ENCODE measurements around the gene KRTAP5-2. TPM values are rescaled to one million over a fixed set of nuclear protein-coding genes. Genes with fewer than 3 reads are reported as not detected.

KRTAP5-2 gene
- total and polyA plus RNA-seq, 8 donors: not detected

GRCh38 chr11:1559111-1559951 lies 38.8 kb downstream of the KRTAP5-2 start:
- TF ChIP-seq, protein P1, sequence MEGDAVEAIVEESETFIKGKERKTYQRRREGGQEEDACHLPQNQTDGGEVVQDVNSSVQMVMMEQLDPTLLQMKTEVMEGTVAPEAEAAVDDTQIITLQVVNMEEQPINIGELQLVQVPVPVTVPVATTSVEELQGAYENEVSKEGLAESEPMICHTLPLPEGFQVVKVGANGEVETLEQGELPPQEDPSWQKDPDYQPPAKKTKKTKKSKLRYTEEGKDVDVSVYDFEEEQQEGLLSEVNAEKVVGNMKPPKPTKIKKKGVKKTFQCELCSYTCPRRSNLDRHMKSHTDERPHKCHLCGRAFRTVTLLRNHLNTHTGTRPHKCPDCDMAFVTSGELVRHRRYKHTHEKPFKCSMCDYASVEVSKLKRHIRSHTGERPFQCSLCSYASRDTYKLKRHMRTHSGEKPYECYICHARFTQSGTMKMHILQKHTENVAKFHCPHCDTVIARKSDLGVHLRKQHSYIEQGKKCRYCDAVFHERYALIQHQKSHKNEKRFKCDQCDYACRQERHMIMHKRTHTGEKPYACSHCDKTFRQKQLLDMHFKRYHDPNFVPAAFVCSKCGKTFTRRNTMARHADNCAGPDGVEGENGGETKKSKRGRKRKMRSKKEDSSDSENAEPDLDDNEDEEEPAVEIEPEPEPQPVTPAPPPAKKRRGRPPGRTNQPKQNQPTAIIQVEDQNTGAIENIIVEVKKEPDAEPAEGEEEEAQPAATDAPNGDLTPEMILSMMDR (IDR thresholded peaks at IDR 0.05): no peak
- H3K36me3 ChIP-seq: peaks cover 0 to 26% of the 10 kb centered on the region in 2 donors

DNA sequence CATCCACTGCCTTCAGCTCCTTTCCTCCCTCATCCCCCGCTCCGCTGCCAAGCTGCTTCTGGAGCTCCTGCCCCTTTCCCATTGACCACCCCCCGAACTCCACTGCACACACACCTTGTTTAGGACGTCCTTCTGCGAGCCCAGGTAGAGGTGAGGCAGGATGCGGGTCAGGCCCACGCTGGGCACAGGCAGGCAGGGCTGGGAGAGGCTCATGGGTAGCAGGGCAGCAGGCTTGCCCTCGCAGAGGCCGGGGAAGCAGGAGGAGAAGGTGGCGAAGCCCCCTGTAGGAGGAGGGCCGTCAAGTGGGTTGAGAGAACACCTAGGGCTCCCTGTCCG lies 39.4 kb downstream of the KRTAP5-2 start:
- ATAC-seq (no peak), DNase-seq (no peak)
- Histone ChIP-seq H3K4me3 (peak overlapping the region in 1 of 2 donors; percentile 22), H3K36me3 (peaks cover 0 to 21% of the 10 kb centered on the region in 2 donors), H3K9me3 (no peaks in the 10 kb centered on the region), H3K4me1 (peaks cover 12 to 26% of the 10 kb centered on the region in 2 donors), H3K27me3 (peaks cover 0 to 50% of the 10 kb centered on the region in 2 donors), H3K27ac (peak overlapping the region; percentile 67 to 76)
- intact Hi-C loops (cut with DNase I): no loop called here
- TF ChIP-seq, protein P1 (IDR thresholded peaks at IDR 0.05): no peak

More at GRCh38 chr11:1559111-1559951, 38.8 kb downstream of the KRTAP5-2 start:
- Histone ChIP-seq H3K4me3 (peak overlapping the region in 1 of 2 donors; percentile 22), H3K9me3 (no peaks in the 10 kb centered on the region), H3K4me1 (peaks cover 12 to 26% of the 10 kb centered on the region in 2 donors), H3K27ac (peak overlapping the region; percentile 67 to 76), H3K27me3 (peaks cover 0 to 50% of the 10 kb centered on the region in 2 donors)
- DNase-seq: peak in 3 of 4 donors; percentile 71 to 93 (median 87)
- ATAC-seq: peak; percentile 80
- intact Hi-C loops (cut with DNase I): no loop called here

DNA sequence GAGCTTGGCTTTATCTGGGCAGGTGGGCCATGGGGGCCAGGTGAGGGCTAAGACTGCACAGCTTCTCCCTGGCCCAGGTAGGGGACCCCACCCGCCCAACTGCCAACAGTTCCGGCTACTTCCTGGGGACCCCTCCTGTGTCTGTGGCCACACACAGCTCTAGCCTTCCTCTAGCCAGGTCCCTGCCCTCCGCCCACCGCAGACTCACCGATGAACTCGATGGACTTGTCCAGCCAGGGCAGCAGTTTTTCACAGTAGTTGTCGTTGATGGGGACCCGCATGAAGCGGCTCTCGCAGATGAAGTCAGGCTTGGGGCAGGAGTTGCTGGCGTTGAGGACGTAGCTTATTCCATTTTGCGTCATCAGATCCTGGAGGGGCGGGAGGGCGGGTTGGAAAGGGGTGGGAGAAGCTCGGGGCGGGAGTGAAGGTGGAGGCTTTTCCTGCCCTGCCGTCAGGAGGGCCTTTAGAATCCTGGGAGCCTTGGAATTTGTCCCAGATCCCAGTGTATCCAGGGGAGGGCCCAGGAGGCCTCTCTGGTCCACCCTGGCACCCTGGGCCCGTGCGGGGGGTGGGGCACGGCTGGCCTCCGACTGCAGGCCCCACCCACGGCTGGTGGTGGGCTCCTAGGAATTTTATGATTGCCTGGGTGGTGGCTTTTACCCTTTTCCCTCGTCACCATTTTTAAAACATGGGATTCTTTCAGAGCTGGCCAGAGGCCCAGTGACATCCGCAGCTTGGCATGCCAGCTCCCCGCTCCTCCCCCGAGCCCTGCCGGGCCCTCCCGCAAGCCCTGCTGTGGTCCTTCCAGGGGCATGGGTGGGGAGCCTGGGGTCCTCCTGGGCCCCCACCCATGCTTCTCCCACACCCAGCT lies 40.0 kb downstream of the KRTAP5-2 start:
- peaks cover 12 to 26% of the 10 kb centered on the region in 2 donors for H3K4me1 ChIP-seq
- intact Hi-C loops (cut with DNase I): no loop called here
- H3K9me3 ChIP-seq: no peaks in the 10 kb centered on the region
- peak overlapping the region in 1 of 2 donors; percentile 22 for H3K4me3 ChIP-seq
- H3K36me3 ChIP-seq: peaks cover 0 to 18% of the 10 kb centered on the region in 2 donors
- ATAC-seq (peak; percentile 41), DNase-seq (peak in 3 of 4 donors; percentile 66 to 81 (median 70))
- peaks cover 0 to 55% of the 10 kb centered on the region in 2 donors for H3K27me3 ChIP-seq
- H3K27ac ChIP-seq: peak overlapping the region; percentile 67 to 76
- TF ChIP-seq, protein P1 (IDR thresholded peaks at IDR 0.05): no peak

- peak in 1 of 4 donors; percentile 68 for DNase-seq
- Histone ChIP-seq H3K4me1 (peaks cover 12 to 26% of the 10 kb centered on the region in 2 donors), H3K36me3 (peaks cover 0 to 14% of the 10 kb centered on the region in 2 donors), H3K4me3 (no peak overlapping the region), H3K27me3 (peaks cover 0 to 58% of the 10 kb centered on the region in 2 donors), H3K9me3 (no peaks in the 10 kb centered on the region), H3K27ac (peak overlapping the region; percentile 67 to 76)
- no peak for ATAC-seq
- intact Hi-C loops (cut with DNase I): no loop called here
- TF ChIP-seq, protein P1 (IDR thresholded peaks at IDR 0.05): no peak
Observed at GRCh38 chr11:1557051-1557884, 40.8 kb downstream of the KRTAP5-2 start.

All from left lung (tissue), 10 donors.